AML-193 (cell line): ENCODE measurements around the gene RPS8.
"Not testable (repeated sequence)": the region's sequence is repeated elsewhere in the genome, so short reads cannot be mapped to it uniquely, and the experiment has no call there.

ENCODE experiments used
- DNase-seq, 2 experiments: peaks; one replicate each; lab custom pipeline; 2025; lab: John Stamatoyannopoulos, UW

RPS8 gene

DNA sequence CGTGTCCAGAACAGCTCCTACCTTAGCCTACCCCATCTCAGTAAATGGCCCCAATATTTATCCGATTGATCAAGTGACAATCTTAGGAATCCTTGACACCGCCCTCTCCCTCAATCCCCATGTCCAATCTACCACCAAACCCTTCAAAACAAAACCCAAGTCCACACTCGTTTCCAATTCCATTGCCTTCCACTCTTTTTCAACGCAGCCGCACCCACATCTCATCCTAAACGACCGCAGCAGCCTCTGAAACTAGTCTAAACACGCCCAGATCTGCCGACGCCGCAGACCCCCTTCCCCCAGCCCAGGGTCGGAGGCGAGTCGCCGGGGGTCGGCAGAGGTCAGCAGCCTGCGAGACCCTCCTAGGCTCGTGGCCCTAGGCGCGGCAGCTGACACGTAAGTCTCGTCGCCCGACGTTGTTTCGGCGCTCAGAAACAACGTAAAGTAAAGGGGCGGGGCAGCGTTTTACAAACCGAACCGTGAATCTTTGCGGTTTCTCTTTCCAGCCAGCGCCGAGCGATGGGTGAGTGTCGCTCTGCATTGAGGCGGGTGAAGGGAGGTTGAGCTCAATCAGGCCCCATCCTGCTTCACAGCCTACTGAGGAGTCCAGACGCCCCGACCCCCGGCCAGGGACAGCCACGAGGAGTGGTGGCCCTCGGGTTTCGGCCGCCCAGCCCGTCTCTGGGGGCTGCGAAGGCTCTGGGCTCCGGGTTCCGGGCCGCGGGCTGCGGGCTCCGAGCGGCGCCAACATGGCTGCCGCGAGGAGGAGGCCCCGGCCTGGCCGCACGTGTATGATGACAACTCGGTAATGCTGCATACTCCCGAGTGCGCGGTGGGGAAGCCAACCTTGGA, at the start of gene RPS8:
RPS8 (plus strand) TSS at position 463 of the 852 bp plus-strand sequence; CDS start at position 520, 57 bp downstream.
- DNase-seq = peak; percentile 84 to 88

DNA sequence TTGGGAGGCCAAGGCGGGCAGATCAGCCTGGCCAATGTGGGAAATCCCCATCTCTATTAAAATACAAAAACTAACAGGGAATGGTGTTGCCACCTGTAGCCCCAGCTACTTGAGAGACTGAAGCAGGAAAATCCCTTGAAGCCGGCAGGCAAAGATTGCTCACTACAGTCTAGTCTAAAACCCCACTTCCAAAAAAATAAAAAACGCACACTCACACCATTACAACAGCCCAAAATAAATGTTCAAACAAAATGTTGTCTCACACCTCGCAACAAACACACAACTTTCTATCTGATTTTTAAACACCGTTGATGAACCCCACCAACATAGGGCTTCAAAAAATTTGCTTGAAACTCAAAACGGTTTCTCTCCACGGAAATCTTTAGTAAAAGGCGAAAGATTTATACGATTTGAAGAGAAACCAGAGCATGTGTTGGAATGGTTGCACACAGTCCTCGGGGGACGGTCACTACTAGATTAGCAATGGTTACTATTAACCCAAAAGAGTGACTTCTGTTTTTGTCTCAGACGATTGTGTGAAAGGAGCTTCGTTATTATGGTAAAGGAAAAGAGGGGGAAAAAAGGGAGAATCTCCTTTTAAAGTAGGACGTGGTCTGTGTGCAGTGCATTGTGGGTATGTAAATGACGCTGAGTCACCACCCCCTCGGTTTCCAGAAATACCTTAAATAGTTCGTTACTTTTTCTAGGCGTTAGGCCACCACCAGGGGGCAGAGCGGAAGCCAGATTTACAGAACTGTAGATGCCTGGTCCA, 44.4 kb upstream of the RPS8 start, which contains the start of gene RNU5D-1:
RNU5D-1 (minus strand) TSS at position 430 of the 772 bp plus-strand sequence.
- peak; percentile 94 to 95 for DNase-seq

DNA sequence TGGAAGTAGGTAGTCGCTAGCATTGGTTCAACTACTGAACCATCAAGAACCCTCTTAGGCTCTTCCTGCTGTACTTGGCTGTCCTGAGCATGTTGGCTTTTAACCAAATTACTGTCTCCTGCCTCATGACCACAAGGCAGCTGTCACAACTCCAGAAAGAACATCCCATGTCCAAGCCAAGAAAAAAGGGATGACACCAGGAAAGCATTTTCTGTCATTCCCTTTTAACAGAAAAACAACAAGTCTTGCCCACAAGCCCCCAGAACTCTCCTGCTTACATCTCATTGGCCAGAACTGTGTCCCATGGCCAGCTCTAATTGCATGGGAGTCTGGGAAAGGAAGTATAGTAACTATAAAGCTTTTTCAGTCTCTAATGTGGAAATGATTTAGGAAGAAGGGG, 42.0 kb upstream of the RPS8 start:
- no peak for DNase-seq

DNA sequence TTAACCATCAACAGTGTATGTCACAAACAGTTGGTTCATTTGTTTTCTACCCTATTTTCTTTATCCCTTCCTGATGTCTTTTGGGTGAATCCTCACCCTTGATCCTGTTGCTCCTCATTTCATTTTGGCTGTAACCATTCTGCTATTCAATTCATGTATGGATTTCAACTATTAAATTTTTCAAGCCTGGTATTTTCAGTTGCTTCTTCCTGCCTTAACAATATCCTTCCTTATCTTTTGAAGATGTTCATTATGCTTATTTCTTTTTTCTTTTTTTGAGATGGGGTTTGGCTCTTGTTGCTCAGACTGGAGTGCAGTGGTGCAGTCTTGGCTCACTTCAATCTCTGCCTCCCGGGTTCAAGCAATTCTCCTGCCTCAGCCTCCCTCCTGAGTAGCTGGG, 41.6 kb upstream of the RPS8 start:
- DNase-seq = no peak

DNA sequence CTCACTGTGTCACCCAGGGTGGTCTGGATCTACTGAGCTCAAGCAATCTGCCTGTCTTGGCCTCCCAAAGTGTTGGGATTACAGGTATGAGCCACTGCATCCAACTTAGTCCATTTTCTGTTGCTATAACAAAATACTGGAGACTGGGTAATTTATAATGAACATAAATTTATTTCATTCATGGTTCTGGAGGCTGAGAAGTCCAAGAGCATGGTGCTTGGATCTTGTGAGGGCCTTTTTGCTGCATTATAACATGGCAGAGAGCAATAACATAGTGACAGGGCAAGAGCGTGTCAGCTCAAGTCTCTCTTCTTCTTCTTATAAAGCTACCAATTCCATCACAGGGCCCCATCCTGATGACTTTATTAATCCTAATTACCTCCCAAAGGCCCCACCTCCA, 39.3 kb upstream of the RPS8 start:
- no peak for DNase-seq

DNA sequence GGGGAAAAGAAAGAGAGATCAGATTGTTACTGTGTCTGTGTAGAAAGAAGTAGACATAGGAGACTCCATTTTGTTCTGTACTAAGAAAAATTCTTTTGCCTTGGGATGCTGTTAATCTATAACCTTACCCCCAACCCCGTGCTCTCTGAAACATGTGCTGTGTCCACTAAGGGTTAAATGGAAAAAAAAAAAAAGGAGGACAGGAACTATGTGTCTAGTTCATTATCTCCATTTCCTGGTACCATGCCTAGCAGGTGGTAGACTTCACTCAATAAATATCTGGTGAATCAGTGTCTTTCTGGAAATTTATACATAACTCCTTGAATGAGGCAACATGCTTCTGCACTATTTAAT, 36.4 kb upstream of the RPS8 start:
- DNase-seq = not testable (repeated sequence)

DNA sequence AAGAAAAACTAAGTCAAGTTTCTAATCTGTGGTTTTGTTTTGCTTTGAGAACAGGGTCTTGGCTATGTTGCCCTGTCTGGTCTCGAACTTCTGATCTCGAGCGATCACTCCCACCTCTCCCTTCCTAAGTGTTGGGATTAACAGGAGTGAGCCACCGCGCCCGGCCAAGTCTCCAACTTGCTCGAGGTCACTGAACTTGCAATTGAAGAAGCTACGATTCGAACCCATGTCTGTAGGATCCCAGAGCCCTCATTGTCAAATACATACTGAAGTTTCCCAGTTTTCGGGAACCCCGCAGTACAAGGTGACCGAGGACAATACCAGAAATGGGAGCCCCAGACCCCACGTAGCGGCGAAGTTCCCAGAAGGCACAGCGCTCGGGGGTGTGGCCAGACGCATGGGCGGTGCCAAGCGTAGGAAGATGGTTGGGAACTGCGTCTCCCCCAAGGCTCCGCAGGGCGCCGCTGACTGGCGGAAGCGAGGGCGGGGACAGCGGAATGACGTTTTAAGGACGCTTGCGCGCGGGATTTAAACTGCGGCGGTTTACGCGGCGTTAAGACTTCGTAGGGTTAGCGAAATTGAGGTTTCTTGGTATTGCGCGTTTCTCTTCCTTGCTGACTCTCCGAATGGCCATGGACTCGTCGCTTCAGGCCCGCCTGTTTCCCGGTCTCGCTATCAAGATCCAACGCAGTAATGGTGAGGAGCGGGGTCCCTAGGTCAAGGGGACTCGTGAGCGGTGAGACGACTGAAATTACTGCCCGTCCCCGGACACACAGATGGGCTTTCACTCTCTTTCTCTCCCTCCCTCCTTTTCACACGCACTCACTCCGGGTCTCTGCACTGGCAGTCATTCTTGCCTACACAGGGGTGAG, 35.8 kb upstream of the RPS8 start, which contains the start of gene KIF2C:
KIF2C (plus strand) TSS at position 531 of the 872 bp plus-strand sequence; CDS start at position 627, 96 bp downstream.
- DNase-seq = peak; percentile 95 to 97

DNA sequence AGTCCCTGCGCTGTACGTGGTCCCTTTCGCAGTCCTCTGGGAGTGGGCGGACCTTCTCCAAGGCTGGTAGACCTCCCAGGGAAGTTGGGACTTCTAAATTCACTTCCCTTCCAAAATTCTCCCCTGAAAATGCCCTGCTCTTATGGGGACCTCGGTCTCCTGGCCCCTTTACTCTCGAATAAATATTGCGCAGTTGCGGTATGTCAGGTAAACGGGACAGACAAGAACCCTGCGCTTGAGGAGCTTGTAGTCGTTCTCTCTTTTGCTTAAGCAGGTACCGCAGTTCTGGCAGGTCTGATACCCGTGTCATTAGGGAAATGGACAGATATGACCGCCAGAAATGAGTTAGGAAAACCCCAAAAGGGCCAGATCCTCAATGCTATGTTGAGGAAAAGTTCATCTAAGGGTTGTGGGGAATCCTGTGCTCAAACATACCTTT, 35.1 kb upstream of the RPS8 start:
- no peak for DNase-seq

DNA sequence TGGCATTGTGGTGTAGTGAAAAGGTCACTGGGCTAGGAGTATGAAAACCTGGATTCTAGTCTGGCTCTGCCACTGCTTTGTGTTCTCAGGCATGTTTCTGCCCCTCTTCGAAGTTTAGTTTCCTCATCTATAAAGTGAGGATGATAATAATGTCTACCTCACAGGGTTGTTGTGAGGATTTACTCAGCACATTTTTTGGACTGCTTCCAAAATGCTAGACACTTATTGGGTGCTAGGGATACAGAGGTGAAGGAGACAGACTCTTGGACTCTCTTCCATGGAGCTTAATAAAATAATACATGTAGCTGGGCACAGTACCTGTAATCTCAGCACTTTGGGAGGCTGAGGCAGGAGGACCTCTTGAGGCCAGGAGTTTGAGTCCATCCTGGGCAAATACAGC, 32.1 kb upstream of the RPS8 start:
- no peak for DNase-seq

DNA sequence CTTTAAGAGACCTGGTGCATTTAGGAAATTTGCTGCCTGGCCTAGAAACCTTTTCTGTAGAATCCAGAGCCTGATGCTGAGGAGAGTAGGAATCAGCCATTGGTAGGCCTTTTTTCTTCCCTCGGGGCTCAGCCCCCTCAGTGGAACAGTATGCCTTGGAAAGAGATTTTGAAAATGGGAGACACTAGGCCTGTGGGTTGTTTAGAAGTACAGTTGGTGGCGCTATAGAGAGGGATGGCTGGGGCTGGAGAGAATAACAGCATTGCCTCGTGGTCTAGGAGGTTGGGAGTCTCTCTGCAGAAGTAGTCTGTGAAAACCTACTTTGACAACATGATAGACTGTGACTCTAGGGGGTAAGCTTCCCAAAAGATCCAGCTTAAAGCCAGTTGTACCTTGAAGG, 27.5 kb upstream of the RPS8 start:
- no peak for DNase-seq

DNA sequence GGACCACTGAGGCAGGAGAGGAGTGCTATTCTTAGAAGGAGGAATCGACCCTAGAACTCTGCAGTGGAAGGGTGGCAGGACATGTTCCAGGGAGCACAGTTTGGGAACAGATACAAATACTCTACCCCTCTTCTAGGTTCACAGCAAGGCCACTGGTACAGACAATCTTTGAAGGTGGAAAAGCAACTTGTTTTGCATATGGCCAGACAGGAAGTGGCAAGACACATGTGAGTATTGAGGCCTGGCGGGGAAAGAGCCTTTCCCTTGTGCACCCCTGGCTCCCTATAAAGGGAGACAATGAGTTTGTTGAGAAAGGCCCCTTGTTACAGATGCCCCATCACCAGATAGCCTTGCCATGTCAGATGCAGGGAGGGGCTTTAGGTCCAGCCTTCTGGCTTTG, 17.9 kb upstream of the RPS8 start:
- no peak for DNase-seq

DNA sequence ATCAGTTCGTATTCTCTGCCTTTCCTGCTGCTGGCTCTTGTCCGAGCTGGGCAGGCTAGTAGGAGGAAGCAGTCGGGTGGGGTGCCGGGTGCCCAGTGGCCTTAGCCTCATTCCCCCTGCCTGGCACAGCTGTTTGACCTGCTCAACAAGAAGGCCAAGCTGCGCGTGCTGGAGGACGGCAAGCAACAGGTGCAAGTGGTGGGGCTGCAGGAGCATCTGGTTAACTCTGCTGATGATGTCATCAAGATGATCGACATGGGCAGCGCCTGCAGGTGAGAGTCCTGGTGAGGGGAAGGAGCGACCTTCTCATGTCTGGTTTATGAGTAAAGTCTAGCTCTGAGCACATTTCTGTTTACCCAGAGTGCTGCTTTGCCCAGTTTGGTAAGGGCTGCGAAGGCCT, 16.3 kb upstream of the RPS8 start:
- no peak for DNase-seq

DNA sequence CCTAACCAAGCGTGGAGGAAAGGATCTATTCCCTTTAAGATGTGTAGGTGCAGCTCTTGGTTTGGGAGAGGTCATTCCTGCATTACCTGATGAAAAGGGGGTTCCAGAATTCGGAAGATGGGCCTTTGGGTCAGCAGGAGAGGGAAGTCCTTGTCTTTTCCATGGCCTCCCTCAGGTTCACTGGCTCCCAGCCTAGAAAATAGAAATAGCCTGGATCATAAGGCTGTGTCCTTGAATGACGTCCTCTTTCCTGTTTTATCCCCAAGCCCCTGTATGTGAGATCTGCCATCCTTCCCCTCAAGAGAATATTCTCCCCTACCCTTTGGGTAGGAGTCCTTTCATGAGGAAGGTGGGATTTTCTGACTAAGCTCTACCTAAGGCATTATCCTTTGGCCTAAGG, 14.5 kb upstream of the RPS8 start:
- DNase-seq = no peak

DNA sequence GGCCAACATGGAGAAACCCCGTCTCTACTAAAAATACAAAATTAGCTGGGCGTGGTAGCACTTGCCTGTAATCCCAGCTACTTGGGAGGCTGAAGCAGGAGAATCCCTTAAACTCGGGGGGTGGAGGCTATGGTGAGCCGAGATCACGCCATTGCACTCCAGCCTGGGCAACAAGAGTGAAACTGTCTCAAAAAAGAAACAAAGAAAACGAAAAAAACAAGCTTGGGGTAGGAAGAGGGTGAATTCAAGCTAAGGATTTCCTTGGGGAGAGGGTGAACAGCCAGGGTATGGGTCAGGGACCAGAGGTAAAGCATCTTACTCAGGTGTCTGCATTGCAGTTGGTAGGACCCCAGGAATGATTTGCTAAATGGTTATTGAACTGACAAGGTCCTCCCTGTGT, 8.9 kb upstream of the RPS8 start:
- DNase-seq = not testable (repeated sequence)

DNA sequence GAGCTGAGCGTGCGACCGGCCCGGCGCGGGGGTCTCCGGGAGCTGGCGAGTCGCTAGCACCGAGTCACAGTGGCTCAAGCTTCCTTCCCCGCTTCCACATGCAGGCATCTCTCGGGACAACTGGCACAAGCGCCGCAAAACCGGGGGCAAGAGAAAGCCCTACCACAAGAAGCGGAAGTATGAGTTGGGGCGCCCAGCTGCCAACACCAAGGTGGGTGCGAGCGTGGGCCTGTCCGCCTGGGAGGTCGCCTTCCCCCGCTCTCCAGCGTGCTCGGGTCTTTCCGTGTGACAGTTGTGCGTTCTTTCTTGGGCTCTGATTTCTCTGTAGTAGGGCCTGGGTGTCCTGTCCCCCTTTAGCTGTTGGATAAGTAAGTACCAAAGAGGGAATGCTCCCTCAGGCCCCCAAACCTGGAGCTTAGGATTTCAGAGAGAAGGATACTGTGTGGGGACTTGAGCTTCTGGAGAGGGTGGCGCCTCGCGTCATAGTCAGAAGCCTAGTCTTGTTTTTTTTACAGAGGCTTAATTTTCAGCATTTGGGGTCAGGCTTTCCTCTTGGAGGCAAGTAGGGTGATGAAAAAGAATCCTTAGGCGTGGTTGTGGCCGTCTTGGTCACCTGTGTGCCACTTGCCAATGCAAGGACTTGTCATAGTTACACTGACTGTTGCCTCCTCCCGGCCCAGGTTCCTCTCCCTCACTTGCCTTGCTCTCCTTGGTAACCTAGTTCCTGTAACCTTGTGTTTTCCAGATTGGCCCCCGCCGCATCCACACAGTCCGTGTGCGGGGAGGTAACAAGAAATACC, 790 bp downstream of the RPS8 start:
- DNase-seq = peak in 1 of 2 experiments; percentile 16

DNA sequence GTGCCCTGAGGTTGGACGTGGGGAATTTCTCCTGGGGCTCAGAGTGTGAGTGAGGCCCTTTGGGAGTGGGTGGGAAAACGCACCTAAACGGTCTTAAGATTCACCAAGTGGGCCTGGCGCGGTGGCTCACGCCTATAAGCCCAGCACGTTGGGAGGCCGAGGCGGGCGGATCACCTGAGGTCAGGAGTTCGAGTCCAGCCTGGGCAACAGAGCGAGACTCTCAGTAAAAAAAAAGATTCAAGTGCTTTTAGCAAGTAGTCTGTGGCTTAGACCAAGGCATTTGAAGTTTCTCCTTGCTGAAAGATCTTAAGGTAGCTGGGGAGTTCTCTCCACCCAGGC, 1.4 kb downstream of the RPS8 start:
- DNase-seq = no peak

DNA sequence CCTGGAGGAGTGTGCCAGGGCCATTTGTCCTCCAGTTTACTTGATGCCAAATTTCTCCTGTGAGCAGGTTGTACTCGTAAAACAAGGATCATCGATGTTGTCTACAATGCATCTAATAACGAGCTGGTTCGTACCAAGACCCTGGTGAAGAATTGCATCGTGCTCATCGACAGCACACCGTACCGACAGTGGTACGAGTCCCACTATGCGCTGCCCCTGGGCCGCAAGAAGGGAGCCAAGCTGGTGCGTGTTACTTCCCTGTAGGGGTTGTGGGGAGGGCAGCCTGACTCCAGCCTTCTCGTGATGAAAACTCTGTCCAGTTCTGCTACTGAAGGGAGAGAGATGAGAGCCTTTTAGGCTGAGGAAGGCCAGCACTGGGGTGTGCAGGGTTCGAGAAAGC, 2.2 kb downstream of the RPS8 start:
- DNase-seq = no peak

DNA sequence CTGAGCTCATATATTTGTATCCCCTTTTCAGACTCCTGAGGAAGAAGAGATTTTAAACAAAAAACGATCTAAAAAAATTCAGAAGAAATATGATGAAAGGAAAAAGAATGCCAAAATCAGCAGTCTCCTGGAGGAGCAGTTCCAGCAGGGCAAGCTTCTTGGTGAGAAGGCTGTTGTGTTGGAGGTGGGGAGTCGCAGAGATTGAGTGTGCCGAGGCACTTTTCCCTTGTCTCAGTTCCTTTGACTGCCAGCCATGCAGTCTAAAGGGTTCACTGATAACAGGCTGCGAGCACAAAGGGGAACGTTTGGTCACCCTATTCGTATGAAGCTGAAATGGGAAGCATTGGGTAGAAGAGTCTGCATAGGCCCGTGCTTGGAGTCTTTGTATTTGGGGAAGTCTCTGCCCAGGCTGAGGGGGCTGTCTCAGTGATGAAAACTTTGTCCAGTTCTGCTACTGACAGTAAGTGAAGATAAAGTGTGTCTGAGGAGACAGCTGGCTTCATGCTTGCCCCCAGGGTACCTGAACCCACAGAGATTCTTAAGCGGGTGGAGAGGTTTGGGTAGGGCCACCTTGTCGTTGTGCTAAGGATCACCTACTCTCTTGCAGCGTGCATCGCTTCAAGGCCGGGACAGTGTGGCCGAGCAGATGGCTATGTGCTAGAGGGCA, 2.8 kb downstream of the RPS8 start:
- peak; percentile 40 to 53 for DNase-seq

DNA sequence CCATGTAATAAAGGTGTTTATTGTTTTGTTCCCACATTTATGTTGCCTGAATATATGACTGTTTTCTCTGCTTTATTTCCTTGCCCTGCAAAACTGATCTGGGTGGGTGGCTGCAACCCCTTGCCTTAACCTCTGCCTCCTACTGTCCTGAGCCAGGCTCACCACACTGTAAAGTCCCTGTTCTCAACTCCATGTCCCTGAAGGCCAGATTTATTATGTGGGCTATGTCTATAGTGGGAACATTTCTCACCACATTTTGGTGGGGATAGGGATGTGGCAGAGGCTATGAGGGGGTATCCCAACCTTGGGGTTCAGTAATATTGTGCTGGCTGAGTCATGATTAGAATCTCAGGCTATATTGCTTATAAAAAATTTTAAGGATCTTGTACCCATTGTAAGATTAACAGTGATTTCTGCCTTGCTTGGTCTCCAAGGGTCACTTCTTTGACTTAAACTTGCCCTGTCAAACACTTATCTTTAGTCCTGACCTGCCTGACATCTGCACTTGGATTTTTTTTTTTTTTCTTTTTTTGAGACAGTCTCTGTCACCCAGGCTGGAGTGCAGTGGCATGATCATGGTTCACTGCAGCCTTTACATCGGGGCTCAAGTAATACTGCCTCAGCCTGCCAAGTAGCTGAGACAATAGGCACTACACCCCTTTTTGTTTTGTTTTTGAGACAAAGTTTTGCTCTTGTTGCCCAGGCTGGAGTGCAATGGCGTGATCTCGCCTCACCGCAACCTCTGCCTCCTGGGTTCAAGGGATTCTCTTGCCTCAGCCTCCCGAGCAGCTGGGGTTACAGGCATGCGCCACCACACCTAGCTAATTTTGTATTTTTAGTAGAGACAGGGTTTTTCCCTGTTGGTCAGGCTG, 3.6 kb downstream of the RPS8 start:
- DNase-seq = no peak
